ENCODE results near the gene ZNF705A.

DNA sequence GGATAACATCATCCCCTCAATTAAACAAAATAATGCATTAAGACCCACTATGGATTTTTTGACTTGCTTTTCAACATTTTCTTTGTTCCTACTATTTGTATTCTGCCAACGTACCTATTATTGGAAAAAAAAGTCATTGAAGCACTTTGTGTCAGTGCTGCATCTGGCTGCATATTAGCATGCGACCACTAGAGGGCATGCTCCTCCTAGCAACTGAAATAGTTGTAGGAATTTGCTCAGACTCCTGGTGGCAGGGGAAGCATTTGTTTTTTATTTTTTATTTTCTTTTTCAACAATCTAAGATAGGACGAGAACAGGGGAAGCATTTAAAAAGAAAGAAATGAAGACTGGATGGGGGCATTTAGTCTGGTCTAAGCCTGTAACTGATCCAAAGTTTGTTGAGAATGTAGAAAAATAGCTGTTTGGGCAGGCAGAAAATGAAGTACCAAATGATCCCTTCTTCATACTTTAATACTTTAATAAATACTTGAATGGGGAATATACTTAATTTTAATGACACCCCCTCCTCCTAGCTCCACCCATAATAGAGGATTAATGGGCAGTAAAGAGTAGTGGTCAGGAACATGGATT is 47.9 kb upstream of the ZNF705A start:
- TF ChIP-seq, protein P1, sequence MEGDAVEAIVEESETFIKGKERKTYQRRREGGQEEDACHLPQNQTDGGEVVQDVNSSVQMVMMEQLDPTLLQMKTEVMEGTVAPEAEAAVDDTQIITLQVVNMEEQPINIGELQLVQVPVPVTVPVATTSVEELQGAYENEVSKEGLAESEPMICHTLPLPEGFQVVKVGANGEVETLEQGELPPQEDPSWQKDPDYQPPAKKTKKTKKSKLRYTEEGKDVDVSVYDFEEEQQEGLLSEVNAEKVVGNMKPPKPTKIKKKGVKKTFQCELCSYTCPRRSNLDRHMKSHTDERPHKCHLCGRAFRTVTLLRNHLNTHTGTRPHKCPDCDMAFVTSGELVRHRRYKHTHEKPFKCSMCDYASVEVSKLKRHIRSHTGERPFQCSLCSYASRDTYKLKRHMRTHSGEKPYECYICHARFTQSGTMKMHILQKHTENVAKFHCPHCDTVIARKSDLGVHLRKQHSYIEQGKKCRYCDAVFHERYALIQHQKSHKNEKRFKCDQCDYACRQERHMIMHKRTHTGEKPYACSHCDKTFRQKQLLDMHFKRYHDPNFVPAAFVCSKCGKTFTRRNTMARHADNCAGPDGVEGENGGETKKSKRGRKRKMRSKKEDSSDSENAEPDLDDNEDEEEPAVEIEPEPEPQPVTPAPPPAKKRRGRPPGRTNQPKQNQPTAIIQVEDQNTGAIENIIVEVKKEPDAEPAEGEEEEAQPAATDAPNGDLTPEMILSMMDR (optimal IDR thresholded peaks at IDR 0.05 in 1 of 3, IDR thresholded peaks at IDR 0.05 in 1 of 3, conservative IDR thresholded peaks at IDR 0.05 in 1 of 3; ENCODE audit: extremely low read depth in 1 of 3, insufficient read depth in 2 of 3, low read length in 3 of 3): peak; percentile 86 to 98 (median 90)
- no peak for TF ChIP-seq EZH2 (IDR thresholded peaks at IDR 0.05; ENCODE audit: low read length)

Data from keratinocyte (primary cell).